Stimulated activated naive CD4-positive, alpha-beta T cell (primary cell): ENCODE results near the gene IL7R.
"Not testable (repeated sequence)": the region's sequence is repeated elsewhere in the genome, so short reads cannot be mapped to it uniquely, and the experiment has no call there.

Experiments used
- DNase-seq, 6 experiments: peaks; one replicate each; lab custom pipeline; 2025; lab: John Stamatoyannopoulos, UW

The IL7R gene

DNA sequence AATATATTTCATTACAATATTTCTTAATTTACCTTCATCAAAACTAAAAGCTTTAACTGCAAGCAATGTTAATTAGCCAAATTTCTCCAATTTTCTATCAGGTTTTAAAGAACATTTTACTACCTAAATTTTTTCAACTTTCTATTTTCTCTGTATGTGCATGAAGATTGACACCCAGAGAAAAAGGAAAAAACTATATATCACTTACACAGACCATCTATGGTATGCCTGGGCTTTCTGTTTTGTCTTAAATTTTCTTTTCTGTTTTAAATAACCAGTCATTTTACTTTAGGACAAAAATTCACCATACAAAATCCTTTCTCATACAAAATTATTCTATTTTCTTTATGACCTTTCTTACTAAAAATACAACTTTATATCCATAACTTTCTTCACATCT lies 13.8 kb upstream of the IL7R start:
- no peak for DNase-seq

DNA sequence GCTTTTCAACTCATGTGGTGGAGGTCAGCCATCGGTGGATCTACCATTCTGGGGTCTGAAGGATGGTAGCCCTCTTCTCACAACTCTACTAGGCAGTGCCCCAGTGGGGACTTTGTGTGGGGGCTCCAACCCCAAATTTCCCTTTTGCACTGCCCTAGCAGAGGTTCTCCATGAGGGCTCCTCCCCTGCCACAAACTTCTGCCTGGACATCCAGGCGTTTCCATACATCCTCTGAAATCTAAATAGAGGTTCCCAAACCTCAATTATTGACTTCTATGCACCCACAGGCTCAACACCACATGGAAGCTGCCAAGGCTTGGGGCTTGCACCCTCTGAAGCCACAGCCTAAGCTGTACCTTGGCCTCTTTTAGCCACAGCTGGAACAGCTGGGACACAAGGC lies 11.2 kb upstream of the IL7R start:
- DNase-seq, result not testable (repeated sequence)

DNA sequence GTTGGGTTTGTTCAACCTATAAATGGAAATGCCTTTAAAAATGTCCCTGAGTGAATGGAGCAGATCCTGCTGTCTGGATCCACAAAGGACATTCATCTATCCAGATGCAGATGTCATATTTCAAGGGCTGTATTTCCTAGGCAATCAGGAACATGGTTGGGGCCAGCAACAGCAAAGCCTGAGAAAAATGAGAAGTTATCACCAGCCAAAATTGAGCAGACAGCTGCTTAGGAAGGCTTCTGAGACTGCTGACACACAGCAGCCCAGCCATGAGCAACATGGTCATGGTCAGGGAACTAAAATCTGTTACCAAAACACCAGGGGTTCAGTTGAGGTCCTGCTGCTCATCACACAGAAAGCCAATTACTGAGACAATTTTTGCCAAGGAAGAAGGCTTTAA lies 9.2 kb upstream of the IL7R start:
- DNase-seq, result no peak

DNA sequence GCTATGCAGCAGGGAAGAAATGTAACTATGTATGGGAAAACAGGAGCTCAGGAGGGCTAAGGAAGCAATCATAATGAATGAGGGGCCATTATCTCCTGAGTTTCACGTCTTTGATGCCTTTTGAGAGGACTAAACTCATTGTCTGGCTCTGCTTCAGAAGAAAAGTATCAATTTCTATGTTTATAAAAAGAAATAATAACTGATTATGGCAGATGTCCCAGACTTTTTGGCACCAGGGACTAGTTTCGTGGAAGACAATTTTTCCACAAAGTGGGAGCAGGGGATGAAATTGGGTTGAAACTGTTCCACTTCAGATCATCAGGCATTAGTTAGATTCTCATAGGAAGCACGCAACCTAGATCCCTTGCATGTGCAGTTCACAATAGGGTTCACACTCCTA lies 8.7 kb upstream of the IL7R start:
- DNase-seq, result no peak

DNA sequence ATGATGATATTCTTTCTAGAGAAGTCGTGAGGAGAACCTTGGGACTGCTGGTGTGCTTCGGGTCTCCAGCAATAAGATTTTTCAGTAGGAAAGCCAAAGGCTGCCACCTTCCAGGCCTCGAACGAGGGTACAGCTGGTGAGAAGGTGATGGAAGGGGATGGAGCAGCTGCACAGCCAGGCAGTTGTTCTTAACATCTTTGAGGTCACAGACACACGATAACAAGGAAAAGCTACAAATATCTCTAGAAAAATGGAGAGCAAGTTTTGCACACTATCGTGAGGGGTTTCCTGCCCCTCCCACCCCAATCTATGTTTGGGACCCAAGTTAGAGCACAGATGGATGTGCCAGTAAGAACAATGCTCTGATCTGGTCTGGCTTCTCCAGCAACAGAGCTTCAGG lies 6.8 kb upstream of the IL7R start:
- DNase-seq, result no peak

DNA sequence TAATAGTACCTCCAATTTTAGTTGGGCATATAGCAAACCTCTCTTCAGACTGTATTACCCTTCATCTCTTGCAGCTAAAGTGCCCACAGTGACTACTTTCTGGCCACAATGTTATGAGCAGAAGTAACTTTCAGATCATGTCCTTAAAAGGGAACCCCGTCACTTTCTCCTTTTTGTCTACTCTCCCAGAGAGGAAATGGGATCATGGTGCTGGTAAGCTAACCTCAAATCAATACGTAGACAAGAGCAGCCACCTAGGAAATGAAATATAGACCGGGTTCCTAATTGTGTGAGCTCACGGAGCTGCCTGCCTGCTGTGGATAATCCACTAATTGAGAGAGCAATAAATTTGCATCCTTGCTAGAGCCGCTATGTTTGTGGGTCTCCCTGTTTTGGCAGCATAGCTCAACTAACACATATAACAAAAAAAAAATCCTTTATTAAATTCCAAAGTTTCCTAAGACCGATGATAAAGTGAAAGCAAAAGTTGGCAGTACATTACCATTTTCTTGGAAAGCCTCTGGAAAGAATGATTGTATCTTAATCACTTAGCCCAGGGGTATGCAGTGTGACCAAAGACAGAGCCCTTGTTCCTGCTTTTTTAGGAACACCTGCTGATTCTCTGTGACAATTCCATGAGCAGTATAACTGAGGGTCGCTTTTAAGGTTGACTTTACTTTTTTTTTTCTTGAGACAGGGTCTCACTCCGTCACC lies 5.6 kb upstream of the IL7R start:
- no peak for DNase-seq

DNA sequence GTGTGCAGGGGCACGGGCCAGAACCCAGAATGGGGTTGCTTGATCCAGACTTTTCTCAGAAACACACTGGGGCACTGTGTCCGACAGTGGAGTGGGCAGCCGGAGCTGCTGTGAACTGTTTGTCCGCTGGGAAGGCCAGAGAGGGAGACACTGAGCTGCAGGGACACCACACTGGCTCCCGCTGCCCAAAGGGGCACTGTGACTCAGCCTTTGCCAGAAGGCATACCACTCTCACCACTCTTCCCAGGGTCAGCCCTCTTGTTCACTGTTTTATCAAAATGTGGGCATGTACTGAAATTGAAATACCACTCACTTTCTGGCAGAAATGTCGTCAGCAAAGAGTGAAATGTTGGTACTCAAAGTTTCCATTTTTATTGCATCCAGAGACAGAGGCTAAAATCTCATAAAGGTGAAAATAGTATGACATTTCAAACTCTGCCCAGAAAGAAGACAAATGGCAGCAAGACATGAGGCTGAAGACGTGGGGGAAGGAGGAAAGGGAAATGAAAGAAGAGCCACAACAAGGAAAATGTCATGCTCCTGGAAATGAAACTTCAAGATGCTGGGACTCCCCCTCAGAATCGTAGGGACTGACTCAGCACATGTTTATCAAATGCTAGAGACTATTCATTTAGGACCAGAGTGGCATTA lies 4.5 kb upstream of the IL7R start:
- peak in 4 of 6 experiments; percentile 18 to 45 (median 34) for DNase-seq

DNA sequence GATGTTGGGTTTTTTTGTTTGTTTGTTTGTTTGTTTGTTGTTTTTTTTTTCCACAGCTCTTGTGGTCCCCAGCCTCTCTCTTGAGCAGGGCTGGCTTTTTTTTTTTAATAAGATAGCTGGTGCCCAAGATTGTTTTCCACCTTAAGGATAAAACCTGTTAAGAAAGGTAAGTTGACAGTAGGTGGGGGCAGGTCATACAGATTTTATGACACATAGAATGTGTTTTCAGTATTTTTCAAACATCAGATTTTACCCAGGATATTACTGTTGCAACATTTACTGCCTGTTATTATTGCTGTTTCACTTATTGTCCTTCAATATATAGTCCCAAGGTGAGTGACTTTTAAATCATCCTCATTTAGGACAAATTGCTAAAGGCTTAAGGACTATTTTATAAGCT lies 3.9 kb upstream of the IL7R start:
- DNase-seq, result peak in 1 of 6 experiments; percentile 6

DNA sequence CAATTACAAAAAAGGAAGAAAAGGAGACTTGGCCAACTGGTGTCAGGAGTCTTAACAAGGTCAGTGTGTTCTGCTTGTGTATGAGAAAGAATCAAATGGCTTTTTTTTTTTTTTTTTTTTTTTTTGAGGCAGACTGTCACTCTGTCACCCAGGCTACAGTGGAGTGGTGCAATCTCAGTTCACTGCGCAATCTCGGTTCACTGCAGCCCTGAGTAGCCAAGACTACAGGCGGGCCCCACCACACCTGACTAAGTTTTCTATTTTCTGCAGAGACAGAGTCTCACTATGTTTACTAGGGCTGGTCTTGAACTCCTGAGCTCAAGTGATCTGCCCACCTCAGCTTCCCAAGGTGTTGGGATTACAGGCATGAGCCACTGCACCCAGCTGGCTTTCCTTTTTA lies 3.1 kb upstream of the IL7R start:
- peak; percentile 49 to 88 (median 70) for DNase-seq

DNA sequence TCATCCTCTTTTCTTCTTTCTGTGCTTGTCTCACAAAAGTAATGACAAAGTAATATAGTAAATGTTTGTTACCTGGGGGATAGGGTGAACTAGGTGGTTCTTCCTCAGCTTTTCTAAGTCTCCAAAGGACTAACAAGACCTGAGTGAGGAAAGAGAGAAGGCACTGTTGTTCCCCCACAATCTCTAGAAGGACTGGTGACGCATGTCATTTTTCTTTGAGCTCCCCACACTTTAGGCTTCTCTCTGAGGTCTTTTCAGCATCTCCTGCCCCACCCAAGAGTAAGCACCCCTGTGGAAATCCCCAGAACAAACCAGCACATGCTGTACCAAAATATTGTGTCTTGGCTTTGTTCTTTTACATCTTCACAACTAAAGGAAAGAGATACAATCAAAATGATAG lies 2.4 kb upstream of the IL7R start:
- DNase-seq, result peak; percentile 29 to 97 (median 84)

DNA sequence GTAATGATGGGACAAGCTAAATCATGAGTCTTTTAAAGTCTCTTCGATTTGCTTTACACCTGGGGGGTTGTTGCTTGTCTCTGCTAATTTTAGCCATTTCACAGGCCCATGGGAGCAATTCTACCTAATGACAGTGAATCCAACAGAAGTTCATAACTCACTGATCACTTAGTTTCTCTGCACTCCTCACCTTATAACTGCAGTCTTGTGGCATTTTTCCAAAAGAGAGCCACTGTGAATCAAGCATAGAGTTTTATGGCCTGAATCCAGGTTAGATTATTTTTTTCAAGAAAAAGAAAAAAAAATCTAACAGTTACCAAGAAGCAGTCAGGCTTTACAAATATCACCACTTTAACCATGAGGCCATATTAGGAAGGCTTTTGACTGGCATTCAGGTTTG lies 1.5 kb upstream of the IL7R start:
- peak in 1 of 6 experiments; percentile 49 for DNase-seq

DNA sequence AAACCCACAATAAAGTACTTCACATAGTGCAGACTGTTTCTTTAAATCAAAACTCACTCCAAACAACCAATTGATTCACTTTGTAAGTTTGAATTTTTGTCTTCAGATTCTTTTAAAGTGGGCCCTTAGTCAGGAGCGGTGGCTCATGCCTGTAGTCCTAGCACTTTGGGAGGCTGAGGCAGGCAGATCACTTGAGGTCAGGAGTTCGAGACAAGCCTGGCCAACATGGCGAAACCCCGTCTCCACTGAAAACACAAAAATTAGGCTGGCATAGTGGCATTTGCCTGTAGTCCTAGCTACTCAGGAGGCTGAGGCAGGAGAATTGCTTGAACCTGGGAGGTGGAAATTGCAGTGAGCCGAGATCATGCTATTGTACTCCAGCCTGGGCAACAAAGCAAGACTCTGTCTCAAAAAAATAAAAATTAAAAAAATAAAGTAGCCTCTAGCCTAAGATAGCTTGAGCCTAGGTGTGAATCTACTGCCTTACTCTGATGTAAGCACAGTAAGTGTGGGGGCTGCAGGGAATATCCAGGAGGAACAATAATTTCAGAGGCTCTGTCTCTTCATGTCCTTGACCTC lies 416 bp upstream of the IL7R start:
- DNase-seq, result peak in 4 of 6 experiments; percentile 17 to 81 (median 52)

DNA sequence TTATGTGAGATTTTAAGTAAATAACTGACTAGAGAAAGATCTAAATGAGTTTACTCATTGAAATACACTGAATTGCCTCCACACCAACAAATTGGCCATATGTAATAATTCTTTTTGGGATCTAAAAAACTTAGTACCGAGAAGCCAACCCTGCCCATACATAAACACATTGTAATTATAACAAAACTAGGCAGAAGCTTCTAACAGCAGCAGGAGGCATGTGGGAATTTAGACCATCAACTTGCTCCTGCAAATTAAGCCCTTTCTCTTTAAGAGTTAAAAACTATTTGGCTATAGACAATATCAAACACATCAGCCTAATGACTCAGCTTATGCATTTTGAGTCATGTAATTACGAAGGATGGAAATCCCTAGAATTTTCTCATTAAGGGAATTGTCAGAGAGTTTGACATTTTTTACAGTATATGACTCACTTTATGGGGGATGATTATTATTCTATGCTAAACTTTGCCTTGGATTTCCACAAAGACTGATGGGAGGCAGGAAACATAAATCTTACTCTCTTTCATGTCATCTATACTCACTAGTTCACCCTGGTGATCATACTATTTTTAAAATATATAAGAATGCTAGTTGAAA lies 1.0 kb downstream of the IL7R start:
- peak in 2 of 6 experiments; percentile 41 to 57 for DNase-seq

DNA sequence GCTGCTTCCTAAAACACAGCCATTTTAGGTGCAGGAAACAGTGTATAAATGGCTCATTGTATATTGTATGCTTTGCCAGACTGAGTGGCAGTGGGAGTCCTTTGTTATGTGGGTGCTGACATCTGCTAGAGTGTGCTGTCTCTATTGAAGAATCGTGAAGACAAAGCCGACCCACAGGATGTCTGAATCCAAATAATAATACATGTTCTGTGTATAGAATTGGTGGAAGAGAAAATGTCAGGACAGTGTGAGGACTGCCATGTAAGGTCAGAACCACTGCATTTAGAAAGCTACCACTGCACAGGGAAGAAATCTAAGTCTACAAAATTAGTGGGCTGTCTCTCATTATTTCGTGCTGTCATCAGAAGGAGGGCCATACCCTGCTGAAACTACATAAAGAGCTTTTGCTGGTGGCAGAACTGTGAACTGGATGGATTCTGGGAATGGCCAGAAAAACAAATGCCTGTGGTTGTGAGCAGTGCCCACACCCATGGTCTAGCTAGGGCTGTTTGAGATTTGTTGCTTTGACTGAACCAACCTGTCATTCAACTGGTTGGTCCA lies 2.5 kb downstream of the IL7R start:
- peak; percentile 6 to 78 (median 37) for DNase-seq

DNA sequence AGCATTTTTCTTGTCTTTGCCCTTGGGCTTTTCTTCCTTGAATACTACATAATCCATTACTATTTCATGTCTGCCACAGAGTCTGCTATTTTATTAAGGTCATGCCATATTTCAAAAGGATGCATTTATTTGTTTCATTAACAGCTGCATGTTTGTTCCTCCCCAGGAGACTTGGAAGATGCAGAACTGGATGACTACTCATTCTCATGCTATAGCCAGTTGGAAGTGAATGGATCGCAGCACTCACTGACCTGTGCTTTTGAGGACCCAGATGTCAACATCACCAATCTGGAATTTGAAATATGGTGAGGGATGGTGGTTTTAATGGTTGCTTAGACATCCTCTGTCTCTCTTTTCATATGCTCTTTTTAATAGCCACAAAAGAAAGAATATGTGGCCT lies 4.0 kb downstream of the IL7R start:
- DNase-seq, result no peak

DNA sequence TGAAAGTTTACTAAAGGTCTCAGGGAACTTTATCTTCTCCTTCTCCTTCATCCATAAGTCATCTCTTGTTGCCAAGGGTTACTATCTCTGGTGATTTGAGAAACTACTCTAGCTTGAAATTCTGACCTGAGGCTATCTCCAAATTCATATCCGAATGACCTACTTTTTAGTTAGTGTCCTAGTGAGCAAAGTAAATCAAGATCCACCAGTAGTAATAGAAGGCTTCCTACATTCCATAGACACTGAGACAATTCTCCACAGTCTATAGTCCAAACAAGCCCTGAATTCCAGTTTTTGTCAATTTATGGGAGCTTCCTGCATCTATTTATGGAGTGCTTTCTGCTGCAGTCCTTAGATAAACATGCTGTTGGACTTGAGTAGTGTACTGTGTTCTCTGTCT lies 5.0 kb downstream of the IL7R start:
- DNase-seq, result no peak

DNA sequence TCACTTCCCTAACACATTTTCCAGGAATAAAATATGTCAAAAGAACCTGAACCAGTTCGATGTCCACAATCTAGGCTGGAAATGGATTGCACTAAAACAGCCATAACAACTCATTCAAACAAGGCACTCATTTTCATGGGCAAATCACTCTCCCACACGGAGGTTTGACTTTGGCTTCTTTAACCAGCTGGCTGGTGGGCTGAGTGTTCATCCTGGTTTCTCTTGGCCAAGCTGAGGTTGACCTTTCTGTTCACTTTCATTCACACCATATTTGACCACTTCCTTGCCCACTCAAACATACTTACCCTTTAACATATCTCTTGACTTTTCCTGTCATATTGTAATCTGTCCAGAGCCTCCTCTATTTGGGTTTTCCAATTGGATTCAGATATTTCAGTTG lies 5.4 kb downstream of the IL7R start:
- DNase-seq, result no peak

DNA sequence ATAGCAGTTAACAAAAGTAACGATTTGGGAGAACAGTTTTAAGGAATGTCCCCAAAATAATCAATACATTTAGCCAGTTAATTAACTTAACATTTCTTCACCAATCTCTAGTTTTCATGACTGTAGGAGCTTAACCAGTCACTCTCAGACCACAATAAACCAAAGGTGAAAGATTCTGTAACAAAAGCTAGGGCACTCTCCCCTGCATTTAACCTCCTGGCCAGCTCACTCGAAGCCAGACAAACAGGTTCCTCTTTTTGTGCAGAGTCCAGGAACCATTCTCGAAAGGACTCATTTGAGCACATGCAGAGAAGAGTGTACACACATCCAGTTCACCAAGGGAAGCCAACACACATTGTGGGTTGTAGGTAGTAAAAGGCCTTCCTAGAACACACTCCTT lies 6.5 kb downstream of the IL7R start:
- DNase-seq, result no peak

DNA sequence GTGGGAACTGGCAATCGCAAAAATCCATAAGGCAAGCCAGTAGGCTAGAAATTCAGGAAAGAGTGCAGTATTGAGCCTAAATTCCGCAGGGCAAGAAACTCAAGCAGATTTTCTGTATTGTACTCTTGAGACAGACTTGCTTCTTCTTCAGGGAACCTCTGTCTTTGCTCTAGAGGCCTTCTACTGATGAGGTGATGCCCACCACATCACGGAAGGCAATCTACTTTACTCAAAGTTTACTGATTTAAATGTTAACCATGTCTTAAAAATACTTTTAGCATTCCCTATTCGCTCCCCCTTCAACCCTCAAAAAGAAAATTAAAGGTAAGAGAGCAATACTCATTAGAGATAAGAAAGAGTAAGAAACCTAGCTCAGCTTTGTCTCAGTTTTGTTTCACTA lies 11.3 kb downstream of the IL7R start:
- DNase-seq, result no peak

DNA sequence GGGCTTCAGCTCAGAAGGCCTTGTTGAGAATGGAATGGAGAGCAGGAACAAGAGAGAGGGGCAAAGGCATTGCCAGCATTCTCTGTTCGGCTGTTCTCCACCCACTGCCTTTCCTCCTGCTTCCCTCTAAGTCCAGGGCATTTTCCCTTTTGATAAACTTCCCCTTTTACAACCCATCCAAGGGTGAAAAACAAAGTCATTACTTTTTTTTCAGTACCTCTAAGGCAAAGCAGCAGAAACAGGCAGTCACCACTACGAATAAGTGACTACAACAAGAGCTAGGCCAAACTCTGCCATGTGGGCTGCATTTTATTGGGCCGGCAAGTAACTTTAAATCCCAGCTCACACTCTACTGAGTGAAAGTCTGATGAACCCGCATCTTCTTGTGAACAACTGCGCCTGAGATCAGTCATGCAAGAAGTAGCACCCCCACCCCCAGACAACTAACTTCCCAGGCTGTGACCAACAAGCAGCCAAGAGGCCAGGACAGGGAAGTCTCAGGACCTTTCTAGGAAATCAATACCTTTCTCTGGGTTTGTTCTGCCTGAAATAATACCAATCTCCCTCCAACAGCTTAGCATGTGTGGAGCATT lies 13.1 kb downstream of the IL7R start:
- DNase-seq, result no peak

DNA sequence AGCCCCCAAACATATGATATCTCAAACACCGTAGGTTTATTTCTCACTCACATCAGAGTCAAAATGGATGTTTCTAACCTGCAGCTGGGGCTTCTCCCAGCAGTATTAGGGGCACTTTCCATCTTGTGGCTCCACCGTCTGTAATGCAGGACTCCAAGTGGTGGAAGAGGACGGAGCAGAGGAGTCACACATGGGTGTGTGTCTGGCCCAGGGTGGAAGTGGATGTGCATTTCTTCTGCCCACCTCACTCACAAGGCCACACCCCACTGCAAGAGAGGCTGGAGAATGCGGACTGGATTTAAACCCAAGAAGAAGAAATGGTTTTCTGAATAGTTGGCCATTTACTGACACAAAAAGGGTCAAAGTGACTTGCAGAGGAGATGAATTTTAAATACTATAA lies 13.9 kb downstream of the IL7R start:
- DNase-seq, result no peak

DNA sequence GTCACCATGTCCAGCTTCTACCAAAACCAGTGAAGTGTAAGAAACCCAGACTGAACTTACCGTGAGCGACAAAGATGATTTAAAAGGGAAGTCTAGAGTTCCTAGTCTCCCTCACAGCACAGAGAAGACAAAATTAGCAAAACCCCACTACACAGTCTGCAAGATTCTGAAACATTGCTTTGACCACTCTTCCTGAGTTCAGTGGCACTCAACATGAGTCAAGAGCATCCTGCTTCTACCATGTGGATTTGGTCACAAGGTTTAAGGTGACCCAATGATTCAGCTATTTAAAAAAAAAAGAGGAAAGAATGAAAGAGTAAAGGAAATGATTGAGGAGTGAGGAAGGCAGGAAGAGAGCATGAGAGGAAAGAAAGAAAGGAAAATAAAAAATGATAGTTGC lies 19.8 kb downstream of the IL7R start:
- DNase-seq, result no peak
